Measurements from ENCODE around the gene MAN2A1.

- TF ChIP-seq, protein P1, sequence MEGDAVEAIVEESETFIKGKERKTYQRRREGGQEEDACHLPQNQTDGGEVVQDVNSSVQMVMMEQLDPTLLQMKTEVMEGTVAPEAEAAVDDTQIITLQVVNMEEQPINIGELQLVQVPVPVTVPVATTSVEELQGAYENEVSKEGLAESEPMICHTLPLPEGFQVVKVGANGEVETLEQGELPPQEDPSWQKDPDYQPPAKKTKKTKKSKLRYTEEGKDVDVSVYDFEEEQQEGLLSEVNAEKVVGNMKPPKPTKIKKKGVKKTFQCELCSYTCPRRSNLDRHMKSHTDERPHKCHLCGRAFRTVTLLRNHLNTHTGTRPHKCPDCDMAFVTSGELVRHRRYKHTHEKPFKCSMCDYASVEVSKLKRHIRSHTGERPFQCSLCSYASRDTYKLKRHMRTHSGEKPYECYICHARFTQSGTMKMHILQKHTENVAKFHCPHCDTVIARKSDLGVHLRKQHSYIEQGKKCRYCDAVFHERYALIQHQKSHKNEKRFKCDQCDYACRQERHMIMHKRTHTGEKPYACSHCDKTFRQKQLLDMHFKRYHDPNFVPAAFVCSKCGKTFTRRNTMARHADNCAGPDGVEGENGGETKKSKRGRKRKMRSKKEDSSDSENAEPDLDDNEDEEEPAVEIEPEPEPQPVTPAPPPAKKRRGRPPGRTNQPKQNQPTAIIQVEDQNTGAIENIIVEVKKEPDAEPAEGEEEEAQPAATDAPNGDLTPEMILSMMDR (tag by site-specific recombination; IDR thresholded peaks at IDR 0.05), result no peak
- TF ChIP-seq ZNF621 (tag by site-specific recombination; IDR thresholded peaks at IDR 0.05), result no peak
- no peak for TF ChIP-seq ZNF792 (tag by site-specific recombination; IDR thresholded peaks at IDR 0.05)
- no peak for TF ChIP-seq ZNF311 (tag by site-specific recombination; IDR thresholded peaks at IDR 0.05; ENCODE audit: borderline replicate concordance)
- no peak for TF ChIP-seq ZFP41 (tag by site-specific recombination; IDR thresholded peaks at IDR 0.05; ENCODE audit: borderline replicate concordance)
- no peak for TF ChIP-seq ZNF530 (tag by site-specific recombination; IDR thresholded peaks at IDR 0.05; ENCODE audit: low read depth)
- no peak for TF ChIP-seq KLF16 (tag by site-specific recombination; IDR thresholded peaks at IDR 0.05)
- no peak for TF ChIP-seq ZBTB17 (tag by site-specific recombination; IDR thresholded peaks at IDR 0.05)
- no peak for TF ChIP-seq ZNF624 (tag by site-specific recombination; IDR thresholded peaks at IDR 0.05)
Measured at GRCh38 chr5:109706095-109706494, 16.4 kb downstream of the MAN2A1 start.
